ENCODE data around the gene IPO9.
"Not testable (repeated sequence)": the region's sequence is repeated elsewhere in the genome, so short reads cannot be mapped to it uniquely, and the experiment has no call there.

The IPO9 gene

GRCh38 chr1:201810466-201811216 lies 18.3 kb upstream of the IPO9 start:
- DNase-seq, result no peak

- DNase-seq, result no peak
Measured at GRCh38 chr1:201813226-201813625, 15.7 kb upstream of the IPO9 start.

- DNase-seq, result no peak
Measured at GRCh38 chr1:201816309-201816854, 12.6 kb upstream of the IPO9 start.

- no peak for DNase-seq
Measured at GRCh38 chr1:201818971-201819750, 9.8 kb upstream of the IPO9 start.

GRCh38 chr1:201820413-201820812 lies 8.5 kb upstream of the IPO9 start:
- DNase-seq, result no peak

GRCh38 chr1:201825245-201825644 lies 3.7 kb upstream of the IPO9 start:
- DNase-seq, result no peak

GRCh38 chr1:201826830-201827229 lies 2.1 kb upstream of the IPO9 start:
- no peak for DNase-seq

- no peak for DNase-seq
Measured at GRCh38 chr1:201827321-201828216, 1.4 kb upstream of the IPO9 start.

- no peak for DNase-seq
Measured at GRCh38 chr1:201828217-201828819, 639 bp upstream of the IPO9 start.

GRCh38 chr1:201831371-201831770 lies 2.4 kb downstream of the IPO9 start:
- DNase-seq, result no peak

GRCh38 chr1:201834621-201835020 lies 5.7 kb downstream of the IPO9 start:
- no peak for DNase-seq

- no peak for DNase-seq
Measured at GRCh38 chr1:201838381-201838780, 9.4 kb downstream of the IPO9 start.

GRCh38 chr1:201839089-201839488 lies 10.1 kb downstream of the IPO9 start:
- DNase-seq, result not testable (repeated sequence)

- no peak for DNase-seq
Measured at GRCh38 chr1:201840055-201840454, 11.1 kb downstream of the IPO9 start.

GRCh38 chr1:201840490-201840889 lies 11.5 kb downstream of the IPO9 start:
- no peak for DNase-seq

- peak; percentile 7 for DNase-seq
Measured at GRCh38 chr1:201841265-201841912, 12.4 kb downstream of the IPO9 start.

GRCh38 chr1:201842472-201843027 lies 13.6 kb downstream of the IPO9 start:
- peak; percentile 49 for DNase-seq

- no peak for DNase-seq
Measured at GRCh38 chr1:201845331-201846083, 16.6 kb downstream of the IPO9 start.

GRCh38 chr1:201847150-201847549 lies 18.2 kb downstream of the IPO9 start:
- no peak for DNase-seq

- DNase-seq, result no peak
Measured at GRCh38 chr1:201848230-201848629, 19.3 kb downstream of the IPO9 start.

Measured in MV-4-11 (cell line).